ENCODE measurements around the gene IGSF21.

DNA sequence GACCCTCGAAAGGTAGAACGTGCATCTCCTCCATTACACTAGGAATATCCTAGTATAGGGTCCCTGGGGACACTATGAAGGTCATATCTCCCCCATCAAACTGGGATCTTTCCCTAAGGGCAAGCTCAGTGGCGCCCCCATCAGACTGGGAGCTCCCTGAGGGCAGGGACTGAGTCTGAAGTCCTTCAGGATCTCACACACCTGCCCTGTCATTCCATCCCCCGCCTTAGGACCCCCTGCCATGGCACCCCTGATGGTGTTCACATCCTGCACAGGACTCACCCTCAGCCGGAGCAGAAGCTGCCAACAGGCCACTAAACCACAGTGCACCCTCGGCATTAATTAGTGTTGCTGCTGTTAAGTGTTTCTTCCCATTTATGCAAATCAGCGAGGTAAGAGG lies 50.4 kb downstream of the IGSF21 start:
- no peak for TF ChIP-seq EZH2 (IDR thresholded peaks at IDR 0.05; ENCODE audit: borderline replicate concordance, low read depth, low read length, severe bottlenecking)
- TF ChIP-seq POLR2A (IDR thresholded peaks at IDR 0.05; ENCODE audit: low read depth, low read length), result no peak
- TF ChIP-seq, protein P1, sequence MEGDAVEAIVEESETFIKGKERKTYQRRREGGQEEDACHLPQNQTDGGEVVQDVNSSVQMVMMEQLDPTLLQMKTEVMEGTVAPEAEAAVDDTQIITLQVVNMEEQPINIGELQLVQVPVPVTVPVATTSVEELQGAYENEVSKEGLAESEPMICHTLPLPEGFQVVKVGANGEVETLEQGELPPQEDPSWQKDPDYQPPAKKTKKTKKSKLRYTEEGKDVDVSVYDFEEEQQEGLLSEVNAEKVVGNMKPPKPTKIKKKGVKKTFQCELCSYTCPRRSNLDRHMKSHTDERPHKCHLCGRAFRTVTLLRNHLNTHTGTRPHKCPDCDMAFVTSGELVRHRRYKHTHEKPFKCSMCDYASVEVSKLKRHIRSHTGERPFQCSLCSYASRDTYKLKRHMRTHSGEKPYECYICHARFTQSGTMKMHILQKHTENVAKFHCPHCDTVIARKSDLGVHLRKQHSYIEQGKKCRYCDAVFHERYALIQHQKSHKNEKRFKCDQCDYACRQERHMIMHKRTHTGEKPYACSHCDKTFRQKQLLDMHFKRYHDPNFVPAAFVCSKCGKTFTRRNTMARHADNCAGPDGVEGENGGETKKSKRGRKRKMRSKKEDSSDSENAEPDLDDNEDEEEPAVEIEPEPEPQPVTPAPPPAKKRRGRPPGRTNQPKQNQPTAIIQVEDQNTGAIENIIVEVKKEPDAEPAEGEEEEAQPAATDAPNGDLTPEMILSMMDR (IDR thresholded peaks at IDR 0.05; ENCODE audit: extremely low read depth in 1 of 2, insufficient read depth in 1 of 2, low read depth in 1 of 2, low read length in 2 of 2), result no peak
- no peak for TF ChIP-seq POLR2AphosphoS5 (IDR thresholded peaks at IDR 0.05; ENCODE audit: insufficient read depth, low read depth, low read length)
- no peak for TF ChIP-seq JUN (IDR thresholded peaks at IDR 0.05; ENCODE audit: borderline replicate concordance, insufficient read depth, insufficient read length, low read depth)
